Chondrocyte (in vitro differentiated cells): ENCODE measurements around the gene CCNL1. TPM values are rescaled to one million over a fixed set of nuclear protein-coding genes. Genes with fewer than 3 reads are reported as not detected.

Source experiments
- DNase-seq: peaks from one replicate; pipeline ENCODE4 v3.0.0; 2021; ENCODE audit warnings: mixed read lengths, low spot score
- H3K27ac Mint-ChIP-seq: one replicate; pipeline ENCODE4 v1.8.0; 2021; ENCODE audit warnings: mild to moderate bottlenecking, moderate library complexity, mixed read lengths; ENCODE audit not compliant: unreplicated experiment
- H3K27me3 Mint-ChIP-seq: 2 replicates; pipeline ENCODE4 v1.8.0; 2021; ENCODE audit warnings: low read depth, mixed read lengths
- H3K36me3 Mint-ChIP-seq: 2 replicates; pipeline ENCODE4 v1.8.0; 2021; ENCODE audit warnings: low read depth, mixed read lengths
- H3K4me1 Mint-ChIP-seq: 2 replicates; pipeline ENCODE4 v1.8.0; 2021; ENCODE audit warnings: low read depth, mild to moderate bottlenecking, mixed read lengths
- H3K4me3 Mint-ChIP-seq: one replicate; pipeline ENCODE4 v1.8.0; 2021; ENCODE audit warnings: mild to moderate bottlenecking, moderate library complexity, mixed read lengths; ENCODE audit not compliant: unreplicated experiment
- H3K9me3 Mint-ChIP-seq: 2 replicates; pipeline ENCODE4 v1.8.0; 2021; ENCODE audit warnings: low read depth, mixed read lengths
- CTCF ChIP-seq: fragments of 200-600 bp; sonication (generic); IDR thresholded peaks from 2 replicates; pipeline ENCODE4 v1.5.0; 2021; ENCODE audit warnings: antibody characterized with exemption, mild to moderate bottlenecking, moderate library complexity
- total RNA-seq: library from RNA; stranded (reverse); gene quantifications from 3 replicates; pipeline ENCODE4 v1.2.1, GENCODE V29; 2021

The CCNL1 gene
- total RNA-seq, 1 donor from 2014 or later, result 63.9 TPM

- Mint-ChIP-seq H3K27me3 (no peaks in the 10 kb centered on the region), H3K4me1 (peaks cover 55% of the 10 kb centered on the region), H3K4me3 (peak overlapping the region; percentile 61), H3K9me3 (no peaks in the 10 kb centered on the region), H3K27ac (peak overlapping the region; percentile 63), H3K36me3 (peaks cover 53% of the 10 kb centered on the region)
- no peak for DNase-seq
- TF ChIP-seq CTCF, result peak; percentile 16
These were observed 5.2 kb downstream of the CCNL1 start for GRCh38 chr3:157154563-157155330.

DNA sequence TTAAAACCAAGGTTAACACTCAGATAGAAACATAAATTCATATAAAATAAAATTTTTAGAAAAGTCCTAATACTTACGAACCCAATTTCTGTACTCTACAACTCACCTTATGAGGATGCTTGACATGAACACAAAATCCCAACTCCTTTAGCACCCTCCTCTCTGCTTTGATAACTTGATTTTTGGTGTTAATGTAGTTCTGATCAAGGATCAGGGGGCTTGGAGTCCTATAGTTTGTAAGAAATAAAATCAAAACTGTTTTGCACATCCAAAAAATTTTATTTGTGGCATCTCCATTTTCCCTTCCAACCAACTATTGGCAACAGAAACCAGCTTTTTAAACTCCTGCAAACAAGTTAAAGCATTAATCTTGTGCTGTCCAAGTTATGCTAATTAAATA is 7.0 kb downstream of the CCNL1 start:
- TF ChIP-seq CTCF, result no peak
- Mint-ChIP-seq H3K4me1 (peaks cover 43% of the 10 kb centered on the region), H3K36me3 (peaks cover 59% of the 10 kb centered on the region), H3K27me3 (no peaks in the 10 kb centered on the region), H3K9me3 (no peaks in the 10 kb centered on the region), H3K4me3 (no peak overlapping the region), H3K27ac (no peak overlapping the region)
- DNase-seq, result no peak

DNA sequence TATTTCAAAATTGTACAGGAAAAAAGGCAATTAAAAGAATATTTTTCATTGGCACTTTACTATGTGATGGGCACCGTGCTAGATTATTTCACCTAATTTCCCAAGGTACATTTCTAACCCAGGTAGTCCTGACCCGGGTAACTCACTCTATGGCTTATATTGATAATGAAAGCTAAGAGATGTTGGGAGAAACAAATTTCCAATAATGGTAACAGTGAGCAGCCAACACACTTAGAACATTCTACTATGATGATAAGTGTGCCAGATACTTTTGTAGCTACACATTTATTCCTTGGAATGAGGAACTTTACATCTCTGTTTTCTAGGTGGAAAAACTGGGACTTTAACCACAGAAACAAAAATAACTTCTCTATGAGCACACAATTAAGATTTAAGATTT is 7.5 kb downstream of the CCNL1 start:
- no peak for TF ChIP-seq CTCF
- H3K27ac Mint-ChIP-seq, result no peak overlapping the region
- no peaks in the 10 kb centered on the region for H3K27me3 Mint-ChIP-seq
- DNase-seq, result no peak
- no peak overlapping the region for H3K4me3 Mint-ChIP-seq
- H3K4me1 Mint-ChIP-seq, result peaks cover 38% of the 10 kb centered on the region
- no peaks in the 10 kb centered on the region for H3K9me3 Mint-ChIP-seq
- H3K36me3 Mint-ChIP-seq, result peaks cover 57% of the 10 kb centered on the region

DNA sequence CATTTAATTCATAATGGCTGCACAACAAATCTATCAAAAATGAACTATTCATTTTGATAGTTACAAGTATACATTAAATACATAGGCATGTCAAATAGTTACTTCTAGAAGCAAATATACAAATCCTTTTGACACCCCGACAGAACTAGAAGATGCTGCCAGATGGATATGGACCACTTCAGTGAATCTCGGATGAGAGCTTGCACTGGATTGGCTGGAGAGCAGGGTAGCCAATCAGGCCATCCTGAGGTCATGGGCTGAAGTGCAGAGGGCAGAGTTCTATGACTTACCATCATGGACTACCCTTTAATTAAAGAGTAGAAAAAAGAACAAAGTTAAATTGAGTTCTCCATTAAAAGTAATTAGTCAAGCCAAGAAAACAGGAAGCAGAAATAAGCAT is 8.3 kb downstream of the CCNL1 start:
- no peak overlapping the region for H3K4me3 Mint-ChIP-seq
- H3K4me1 Mint-ChIP-seq, result peaks cover 30% of the 10 kb centered on the region
- no peaks in the 10 kb centered on the region for H3K9me3 Mint-ChIP-seq
- H3K36me3 Mint-ChIP-seq, result peaks cover 58% of the 10 kb centered on the region
- no peak for DNase-seq
- no peaks in the 10 kb centered on the region for H3K27me3 Mint-ChIP-seq
- H3K27ac Mint-ChIP-seq, result peak overlapping the region; percentile 49
- TF ChIP-seq CTCF, result no peak

DNA sequence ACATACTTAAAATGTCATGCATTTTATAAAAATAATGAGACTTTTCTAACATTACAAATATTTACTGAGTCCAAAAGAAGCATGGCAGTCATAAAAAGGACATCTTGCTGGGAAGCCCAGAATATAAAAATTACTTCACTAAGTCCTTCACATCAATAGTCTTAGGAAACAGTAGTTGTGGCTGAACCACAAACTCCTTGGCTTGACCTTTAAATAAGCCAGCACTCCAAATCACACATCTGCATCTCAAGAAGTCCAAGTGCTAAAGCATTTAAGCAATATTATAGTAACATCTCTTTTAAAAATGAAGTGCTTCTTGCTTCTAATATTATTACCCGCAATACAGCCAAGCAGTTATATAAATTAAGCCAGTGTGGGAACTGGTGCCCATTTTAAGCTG is 8.8 kb downstream of the CCNL1 start:
- DNase-seq, result no peak
- Mint-ChIP-seq H3K27ac (no peak overlapping the region), H3K4me1 (peaks cover 27% of the 10 kb centered on the region), H3K9me3 (no peaks in the 10 kb centered on the region), H3K4me3 (no peak overlapping the region), H3K36me3 (peaks cover 55% of the 10 kb centered on the region), H3K27me3 (no peaks in the 10 kb centered on the region)
- no peak for TF ChIP-seq CTCF
